Gastrocnemius medialis (tissue), 4 donors: Measurements from ENCODE around the gene SLC10A7. TPM values are rescaled to one million over a fixed set of nuclear protein-coding genes. Genes with fewer than 3 reads are reported as not detected.

Source experiments
- ATAC-seq, 2 donors: fragments of 150-250 bp; one replicate each; pipeline ENCODE4 v1.9.1; 2016
- DNase-seq, 2 donors: peaks; one replicate each; pipeline ENCODE4 v3.0.0-alpha.2; 2019
- H3K27ac ChIP-seq, 4 donors: fragments of 200-600 bp; sonication (generic); 1 replicate in 1 of 4; 2 replicates in 3 of 4; pipeline ENCODE4 v1.5.1; 2016 to 2018; ENCODE audit warnings: mild to moderate bottlenecking in 2 of 4, moderate library complexity in 1 of 4
- H3K27me3 ChIP-seq, 3 donors: fragments of 200-600 bp; sonication (generic) in 2 of 3; 1 replicate in 1 of 3; 2 replicates in 2 of 3; pipeline versions ENCODE4 v1.5.1 to v1.6.0; 2016 to 2019; ENCODE audit warnings: mild to moderate bottlenecking in 1 of 3, moderate library complexity in 1 of 3
- H3K36me3 ChIP-seq, 2 donors: fragments of 200-600 bp; sonication (generic) in 1 of 2; one replicate each; pipeline ENCODE4 v1.5.1; 2017 to 2018
- H3K4me1 ChIP-seq, 2 donors: fragments of 200-600 bp; sonication (generic) in 1 of 2; one replicate each; pipeline ENCODE4 v1.5.1; 2016 to 2017; ENCODE audit warnings: mild to moderate bottlenecking in 2 of 2
- H3K4me3 ChIP-seq, 4 donors: fragments of 200-600 bp; sonication (generic) in 3 of 4; 1 replicate in 1 of 4; 2 replicates in 3 of 4; pipeline ENCODE4 v1.5.1; 2016 to 2019; ENCODE audit warnings: mild to moderate bottlenecking in 2 of 4
- H3K9me3 ChIP-seq, 3 donors: fragments of 200-600 bp; sonication (generic) in 2 of 3; 1 replicate in 1 of 3; 2 replicates in 2 of 3; pipeline ENCODE4 v1.5.1; 2016 to 2019
- POLR2A ChIP-seq, 2 donors: fragments of 450-650 bp; IDR thresholded peaks; one replicate each; pipeline ENCODE4 v1.6.1; 2017; ENCODE audit warnings: antibody characterized with exemption in 2 of 2, mild to moderate bottlenecking in 2 of 2, moderate library complexity in 2 of 2
- in situ Hi-C, 4 donors: fragments of 200-750 bp; cut with MboI; loops; one replicate each; pipeline versions ENCODE4 v1.15.0 to v1.8.0; 2017; ENCODE audit warnings: low sequenced_read_pairs in 4 of 4
- intact Hi-C: fragments of 100-400 bp; cut with DNase I; formaldehyde crosslinking; loops from one replicate; pipeline ENCODE4 v1.15.1; 2023; ENCODE audit warnings: low total_unique reads
- total RNA-seq, 4 donors: library from RNA; depleted of rRNA; stranded (reverse); fragments of >200 nt; gene quantifications; one replicate each; pipeline versions ENCODE4 v1.1.0 to v1.2.3, GENCODE V29; 2016
- TF ChIP-seq, protein P1 (sequence below), 5 experiments: fragments of 450-650 bp in 3 of 5; fragments of 200-600 bp in 2 of 5; sonication (generic) in 2 of 5; IDR thresholded peaks in 4 of 5; conservative IDR thresholded peaks in 1 of 5; 1 replicate in 4 of 5; 2 replicates in 1 of 5; pipeline ENCODE4 v1.5.1; 2016 to 2019; ENCODE audit warnings: antibody characterized with exemption in 5 of 5, mild to moderate bottlenecking in 3 of 5, moderate library complexity in 3 of 5

The SLC10A7 gene
- total RNA-seq, 4 donors from 2014 or later, result 2.1 to 6.0 (median 2.3) TPM

- peaks cover 0 to 21% of the 10 kb centered on the region in 2 donors for H3K36me3 ChIP-seq
- no peak overlapping the region for H3K27ac ChIP-seq
- ATAC-seq, result no peak
- H3K9me3 ChIP-seq, result no peaks in the 10 kb centered on the region
- H3K27me3 ChIP-seq, result no peaks in the 10 kb centered on the region
- no peak for DNase-seq
- in situ Hi-C loops (no loop called here), intact Hi-C loops (no loop called here)
- TF ChIP-seq, protein P1, sequence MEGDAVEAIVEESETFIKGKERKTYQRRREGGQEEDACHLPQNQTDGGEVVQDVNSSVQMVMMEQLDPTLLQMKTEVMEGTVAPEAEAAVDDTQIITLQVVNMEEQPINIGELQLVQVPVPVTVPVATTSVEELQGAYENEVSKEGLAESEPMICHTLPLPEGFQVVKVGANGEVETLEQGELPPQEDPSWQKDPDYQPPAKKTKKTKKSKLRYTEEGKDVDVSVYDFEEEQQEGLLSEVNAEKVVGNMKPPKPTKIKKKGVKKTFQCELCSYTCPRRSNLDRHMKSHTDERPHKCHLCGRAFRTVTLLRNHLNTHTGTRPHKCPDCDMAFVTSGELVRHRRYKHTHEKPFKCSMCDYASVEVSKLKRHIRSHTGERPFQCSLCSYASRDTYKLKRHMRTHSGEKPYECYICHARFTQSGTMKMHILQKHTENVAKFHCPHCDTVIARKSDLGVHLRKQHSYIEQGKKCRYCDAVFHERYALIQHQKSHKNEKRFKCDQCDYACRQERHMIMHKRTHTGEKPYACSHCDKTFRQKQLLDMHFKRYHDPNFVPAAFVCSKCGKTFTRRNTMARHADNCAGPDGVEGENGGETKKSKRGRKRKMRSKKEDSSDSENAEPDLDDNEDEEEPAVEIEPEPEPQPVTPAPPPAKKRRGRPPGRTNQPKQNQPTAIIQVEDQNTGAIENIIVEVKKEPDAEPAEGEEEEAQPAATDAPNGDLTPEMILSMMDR (IDR thresholded peaks at IDR 0.05 in 4 of 5, conservative IDR thresholded peaks at IDR 0.05 in 1 of 5), result no peak
- no peak for TF ChIP-seq POLR2A (IDR thresholded peaks at IDR 0.05)
- H3K4me1 ChIP-seq, result no peaks in the 10 kb centered on the region
- no peak overlapping the region for H3K4me3 ChIP-seq
These were observed 21.5 kb downstream of the SLC10A7 start for GRCh38 chr4:146500216-146500615.

DNA sequence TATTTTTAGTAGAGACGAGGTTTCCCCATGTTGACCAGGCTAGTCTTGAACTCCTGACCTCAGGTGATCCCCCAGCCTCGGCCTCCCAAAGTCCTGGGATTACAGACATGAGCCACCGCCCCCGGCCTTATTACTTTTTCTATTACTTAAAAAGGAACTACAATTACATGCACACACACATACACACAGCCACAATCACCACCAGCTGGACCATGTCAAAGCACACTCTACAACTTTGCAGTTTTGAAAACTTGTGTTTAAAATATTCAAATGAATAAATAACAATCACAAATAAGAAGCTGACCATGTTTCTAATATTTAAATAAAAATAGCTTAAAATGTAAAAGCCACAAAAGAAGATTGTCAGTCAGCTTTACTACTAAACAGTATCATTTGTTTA is 23.4 kb downstream of the SLC10A7 start:
- ATAC-seq (no peak), DNase-seq (no peak)
- Histone ChIP-seq H3K36me3 (peaks cover 0 to 21% of the 10 kb centered on the region in 2 donors), H3K4me1 (no peaks in the 10 kb centered on the region), H3K27me3 (no peaks in the 10 kb centered on the region), H3K9me3 (no peaks in the 10 kb centered on the region), H3K27ac (no peak overlapping the region), H3K4me3 (no peak overlapping the region)
- no peak for TF ChIP-seq POLR2A (IDR thresholded peaks at IDR 0.05)
- TF ChIP-seq, protein P1 (IDR thresholded peaks at IDR 0.05 in 4 of 5, conservative IDR thresholded peaks at IDR 0.05 in 1 of 5), result no peak
- intact Hi-C loops, result no loop called here
- in situ Hi-C loops, result no loop called here

DNA sequence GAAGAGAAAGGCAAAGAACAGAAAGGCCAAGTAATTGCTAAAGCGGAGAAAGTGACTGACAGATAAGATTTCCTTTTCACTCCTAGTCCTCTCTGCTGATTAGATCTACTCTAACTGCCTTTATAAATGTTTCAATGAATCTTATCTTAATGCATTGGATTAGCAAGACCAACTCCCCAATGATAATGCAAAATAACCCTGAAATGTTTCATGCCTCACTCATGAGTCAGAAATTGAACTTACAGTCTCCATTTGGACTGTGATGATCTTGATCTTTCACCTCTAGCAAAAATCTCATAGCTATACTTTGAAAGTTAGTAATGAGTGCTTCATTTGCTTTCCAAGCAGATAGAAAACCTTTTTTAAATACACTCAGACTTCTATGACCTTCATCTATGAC is 26.5 kb downstream of the SLC10A7 start:
- Histone ChIP-seq H3K4me1 (no peaks in the 10 kb centered on the region), H3K27me3 (no peaks in the 10 kb centered on the region), H3K27ac (no peak overlapping the region), H3K36me3 (no peaks in the 10 kb centered on the region), H3K4me3 (no peak overlapping the region), H3K9me3 (no peaks in the 10 kb centered on the region)
- in situ Hi-C loops, result no loop called here
- TF ChIP-seq, protein P1 (IDR thresholded peaks at IDR 0.05 in 4 of 5, conservative IDR thresholded peaks at IDR 0.05 in 1 of 5), result no peak
- no peak for TF ChIP-seq POLR2A (IDR thresholded peaks at IDR 0.05)
- DNase-seq (no peak), ATAC-seq (no peak)
- intact Hi-C loops, result no loop called here

DNA sequence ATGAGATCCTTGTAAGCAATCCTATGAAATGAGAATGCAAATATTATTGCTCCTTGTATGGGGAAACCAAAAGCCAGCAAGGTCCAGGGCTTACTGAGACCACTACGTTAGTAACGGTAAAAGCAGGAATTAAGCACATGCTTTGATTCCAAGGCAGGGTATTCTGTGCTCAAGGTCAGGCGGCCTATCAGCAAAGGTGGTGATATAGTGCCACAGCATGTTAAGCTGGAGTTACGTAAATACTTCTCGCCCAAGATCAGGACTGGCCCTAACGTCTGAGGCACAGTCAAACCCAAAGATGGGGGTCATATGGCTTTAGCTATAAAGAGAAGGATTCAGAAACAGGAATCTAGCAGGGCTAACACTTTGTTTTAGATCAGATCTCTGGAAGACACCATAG is 27.6 kb downstream of the SLC10A7 start:
- Histone ChIP-seq H3K9me3 (no peaks in the 10 kb centered on the region), H3K36me3 (no peaks in the 10 kb centered on the region), H3K4me1 (no peaks in the 10 kb centered on the region), H3K4me3 (no peak overlapping the region), H3K27ac (no peak overlapping the region), H3K27me3 (no peaks in the 10 kb centered on the region)
- ATAC-seq, result no peak
- intact Hi-C loops (no loop called here), in situ Hi-C loops (no loop called here)
- TF ChIP-seq, protein P1 (IDR thresholded peaks at IDR 0.05 in 4 of 5, conservative IDR thresholded peaks at IDR 0.05 in 1 of 5), result no peak
- no peak for TF ChIP-seq POLR2A (IDR thresholded peaks at IDR 0.05)
- DNase-seq, result no peak

DNA sequence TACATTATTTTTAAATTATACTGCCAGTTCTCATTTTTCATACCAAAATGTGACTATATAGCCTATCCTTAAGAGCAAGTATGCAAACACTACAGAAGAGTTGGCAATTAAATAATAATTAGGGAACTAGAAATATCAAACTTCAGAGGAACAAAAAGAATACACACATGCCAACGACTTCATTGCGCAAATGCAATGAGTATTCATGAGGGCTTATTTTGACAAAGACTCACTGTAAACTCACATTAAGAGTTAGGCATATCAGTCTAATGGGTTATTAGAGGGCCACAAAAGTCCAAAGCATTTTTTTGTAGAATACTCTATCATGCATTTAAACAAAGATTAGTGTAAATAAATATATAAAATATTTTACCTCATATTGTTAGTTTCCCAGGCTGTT is 31.6 kb downstream of the SLC10A7 start:
- H3K27me3 ChIP-seq, result no peaks in the 10 kb centered on the region
- H3K36me3 ChIP-seq, result no peaks in the 10 kb centered on the region
- H3K4me1 ChIP-seq, result no peaks in the 10 kb centered on the region
- TF ChIP-seq, protein P1 (IDR thresholded peaks at IDR 0.05 in 4 of 5, conservative IDR thresholded peaks at IDR 0.05 in 1 of 5), result no peak
- no peak for TF ChIP-seq POLR2A (IDR thresholded peaks at IDR 0.05)
- DNase-seq (no peak), ATAC-seq (no peak)
- no peaks in the 10 kb centered on the region for H3K9me3 ChIP-seq
- in situ Hi-C loops, result no loop called here
- intact Hi-C loops, result no loop called here
- no peak overlapping the region for H3K27ac ChIP-seq
- no peak overlapping the region for H3K4me3 ChIP-seq
